Thyroid gland (tissue), 4 donors: ENCODE measurements around the gene PEDS1.

ENCODE experiments used
- POLR2A ChIP-seq, 2 donors: fragments of 450-650 bp; IDR thresholded peaks; one replicate each; pipeline ENCODE4 v1.6.1; 2017; ENCODE audit warnings: antibody characterized with exemption in 2 of 2, mild to moderate bottlenecking in 2 of 2, moderate library complexity in 1 of 2
- TF ChIP-seq, protein P1 (sequence below), 6 experiments: fragments of 200-600 bp in 3 of 6; fragments of 450-650 bp in 3 of 6; sonication (generic) in 3 of 6; IDR thresholded peaks; one replicate each; pipeline ENCODE4 v1.5.1; 2016 to 2019; ENCODE audit warnings: antibody characterized with exemption in 6 of 6, mild to moderate bottlenecking in 2 of 6, inconsistent platforms in 1 of 6, moderate library complexity in 1 of 6

- TF ChIP-seq POLR2A (IDR thresholded peaks at IDR 0.05): no peak
- TF ChIP-seq, protein P1, sequence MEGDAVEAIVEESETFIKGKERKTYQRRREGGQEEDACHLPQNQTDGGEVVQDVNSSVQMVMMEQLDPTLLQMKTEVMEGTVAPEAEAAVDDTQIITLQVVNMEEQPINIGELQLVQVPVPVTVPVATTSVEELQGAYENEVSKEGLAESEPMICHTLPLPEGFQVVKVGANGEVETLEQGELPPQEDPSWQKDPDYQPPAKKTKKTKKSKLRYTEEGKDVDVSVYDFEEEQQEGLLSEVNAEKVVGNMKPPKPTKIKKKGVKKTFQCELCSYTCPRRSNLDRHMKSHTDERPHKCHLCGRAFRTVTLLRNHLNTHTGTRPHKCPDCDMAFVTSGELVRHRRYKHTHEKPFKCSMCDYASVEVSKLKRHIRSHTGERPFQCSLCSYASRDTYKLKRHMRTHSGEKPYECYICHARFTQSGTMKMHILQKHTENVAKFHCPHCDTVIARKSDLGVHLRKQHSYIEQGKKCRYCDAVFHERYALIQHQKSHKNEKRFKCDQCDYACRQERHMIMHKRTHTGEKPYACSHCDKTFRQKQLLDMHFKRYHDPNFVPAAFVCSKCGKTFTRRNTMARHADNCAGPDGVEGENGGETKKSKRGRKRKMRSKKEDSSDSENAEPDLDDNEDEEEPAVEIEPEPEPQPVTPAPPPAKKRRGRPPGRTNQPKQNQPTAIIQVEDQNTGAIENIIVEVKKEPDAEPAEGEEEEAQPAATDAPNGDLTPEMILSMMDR (IDR thresholded peaks at IDR 0.05): no peak
Observed at GRCh38 chr20:50128520-50128905, 25.0 kb downstream of the PEDS1 start.
